ENCODE results near the gene HOMER1.
"Not testable (repeated sequence)": the region's sequence is repeated elsewhere in the genome, so short reads cannot be mapped to it uniquely, and the experiment has no call there.

Gene HOMER1

DNA sequence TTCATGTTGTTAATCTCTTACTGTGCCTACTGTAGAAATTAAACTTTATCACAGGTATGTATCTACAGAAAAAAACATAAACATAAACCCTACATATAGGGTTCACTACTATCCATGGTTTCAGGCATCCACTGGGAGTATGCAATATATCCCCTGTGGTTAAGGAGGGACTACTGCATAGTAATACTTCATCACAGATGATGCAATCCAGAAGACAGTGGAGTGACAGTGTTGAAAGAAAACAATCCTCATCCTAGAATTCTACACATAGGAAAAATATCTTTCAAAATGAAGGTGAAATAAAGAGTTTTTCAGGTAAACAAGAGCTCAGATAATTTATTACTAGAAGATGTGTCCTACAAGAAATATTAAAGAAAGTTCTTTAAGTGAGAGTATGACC lies 105.9 kb downstream of the HOMER1 start:
- no peak for DNase-seq

DNA sequence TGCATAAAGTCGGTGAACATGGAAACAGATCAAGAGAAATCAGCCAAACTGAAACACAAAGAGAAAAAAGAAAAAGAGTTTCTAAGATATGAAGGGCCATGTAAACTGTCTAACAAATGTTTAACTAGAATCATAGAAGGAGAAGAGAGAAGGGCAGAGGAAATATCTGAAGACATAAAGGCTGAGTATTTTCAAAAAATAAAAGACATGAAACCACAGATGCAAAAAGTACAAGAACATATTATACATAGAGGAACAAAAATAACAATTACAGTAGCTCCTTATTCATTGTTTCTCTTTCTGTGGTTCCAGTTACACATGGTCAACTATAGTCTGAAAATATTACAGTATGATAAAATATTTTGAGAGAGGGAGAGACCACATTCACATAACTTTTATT lies 106.3 kb downstream of the HOMER1 start:
- no peak for DNase-seq

DNA sequence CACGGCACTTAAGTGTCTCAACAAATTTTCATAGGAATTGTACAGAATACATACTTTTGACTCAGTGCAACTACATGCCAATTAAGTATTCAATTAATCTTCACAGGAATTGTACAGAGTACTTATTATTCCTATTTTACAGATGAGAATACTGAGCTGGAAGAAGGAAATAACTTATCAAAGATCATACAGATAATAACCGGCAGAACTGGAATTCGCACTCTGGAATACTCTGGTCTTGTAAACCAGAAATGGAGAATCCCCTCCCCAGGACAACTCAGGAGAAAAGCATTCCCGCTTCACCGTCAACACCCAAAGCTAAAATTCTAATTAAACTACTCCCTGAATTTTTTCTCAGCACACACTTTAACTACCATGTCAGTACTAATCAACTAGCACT lies 112.7 kb downstream of the HOMER1 start:
- no peak for DNase-seq

DNA sequence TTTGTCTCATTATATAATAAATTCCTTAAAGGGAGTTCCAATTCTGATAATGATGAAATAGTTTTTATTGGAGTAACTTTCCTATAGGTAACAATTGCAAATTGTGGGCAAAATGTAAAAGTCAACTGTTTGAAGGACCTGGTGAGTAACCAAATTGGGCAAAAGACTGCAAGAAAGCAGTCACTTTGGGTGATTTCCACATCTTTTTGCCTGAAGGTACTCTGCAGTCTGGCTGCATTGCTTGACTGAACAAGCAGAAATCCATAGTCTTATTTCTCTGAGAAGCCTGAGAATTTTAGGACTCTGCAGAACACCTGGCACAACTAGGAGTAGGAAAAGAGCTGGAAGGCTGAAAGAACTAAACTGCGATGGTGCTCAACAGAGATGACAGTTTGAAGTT lies 114.9 kb downstream of the HOMER1 start:
- no peak for DNase-seq

DNA sequence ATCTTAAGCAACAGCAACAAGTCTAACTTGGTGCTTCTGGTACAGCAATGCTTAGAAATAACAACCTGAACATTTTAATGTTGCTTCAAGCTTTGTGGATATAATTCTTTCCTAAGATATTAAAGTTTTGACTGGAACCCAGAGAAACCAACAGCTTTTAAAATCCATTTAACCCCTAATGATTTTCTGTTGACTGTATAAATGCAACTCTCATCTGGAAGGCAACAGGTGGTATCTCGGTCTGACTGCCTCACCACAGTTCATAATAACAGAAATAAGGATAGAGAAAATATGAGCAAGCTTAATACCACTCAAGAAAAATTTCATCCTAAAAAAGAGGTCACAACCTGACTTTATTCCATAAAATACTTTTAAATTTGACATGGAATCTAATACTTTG lies 116.9 kb downstream of the HOMER1 start:
- no peak for DNase-seq

DNA sequence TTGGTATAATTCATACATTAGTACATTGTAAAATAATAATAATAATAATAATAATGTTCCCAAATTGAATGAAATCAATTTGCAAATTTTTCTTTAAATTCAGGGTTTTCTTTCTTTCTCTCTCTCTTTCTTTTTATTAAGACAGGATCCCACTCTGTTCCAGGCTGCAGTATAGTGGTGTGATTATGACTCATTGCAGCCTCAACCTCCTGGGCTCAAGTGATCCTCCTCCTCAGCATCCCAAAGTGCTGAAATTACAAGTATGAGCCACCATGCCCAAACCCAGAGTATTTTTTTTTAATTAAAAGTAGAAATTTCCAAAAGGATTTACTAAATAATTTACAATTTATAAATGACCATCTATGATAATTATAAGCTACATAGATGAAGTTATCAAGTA lies 117.7 kb downstream of the HOMER1 start:
- DNase-seq = no peak

DNA sequence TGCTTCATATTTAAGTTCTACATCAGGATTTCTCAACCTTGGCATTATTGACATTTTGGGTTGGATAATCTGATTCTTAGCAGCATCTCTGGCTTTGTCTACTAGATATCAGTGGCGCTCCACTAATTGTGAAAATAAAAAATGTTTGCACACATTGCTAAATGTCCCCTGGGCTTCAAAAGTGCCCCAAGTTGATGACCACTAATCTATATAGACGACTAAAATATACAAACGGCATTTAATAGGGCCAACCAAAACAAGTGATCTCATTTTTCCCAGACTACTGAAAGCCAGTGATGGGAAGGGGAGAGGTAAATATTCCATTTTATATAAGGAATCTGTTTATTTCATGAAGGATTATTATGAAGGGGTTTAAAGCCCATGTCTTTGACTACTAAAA lies 118.6 kb downstream of the HOMER1 start:
- no peak for DNase-seq

DNA sequence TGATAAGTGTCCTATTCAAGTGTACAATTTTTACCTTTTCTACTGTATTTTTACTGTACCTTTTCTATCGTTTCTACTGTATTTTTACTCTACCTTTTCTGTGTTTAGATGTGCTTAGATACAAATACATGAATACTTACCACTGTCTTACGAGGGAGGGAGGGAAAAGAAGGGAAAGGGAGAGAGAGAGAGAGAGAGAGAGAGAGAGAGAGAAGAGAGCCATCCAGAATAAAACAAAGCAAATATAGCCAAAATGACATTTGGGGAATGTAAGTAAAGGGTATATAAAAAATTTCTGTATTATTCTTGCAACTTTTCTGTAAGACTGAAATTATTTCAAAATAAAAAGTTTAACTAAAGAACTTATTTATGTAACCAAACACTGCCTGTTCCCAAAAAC lies 121.2 kb downstream of the HOMER1 start:
- DNase-seq = no peak

DNA sequence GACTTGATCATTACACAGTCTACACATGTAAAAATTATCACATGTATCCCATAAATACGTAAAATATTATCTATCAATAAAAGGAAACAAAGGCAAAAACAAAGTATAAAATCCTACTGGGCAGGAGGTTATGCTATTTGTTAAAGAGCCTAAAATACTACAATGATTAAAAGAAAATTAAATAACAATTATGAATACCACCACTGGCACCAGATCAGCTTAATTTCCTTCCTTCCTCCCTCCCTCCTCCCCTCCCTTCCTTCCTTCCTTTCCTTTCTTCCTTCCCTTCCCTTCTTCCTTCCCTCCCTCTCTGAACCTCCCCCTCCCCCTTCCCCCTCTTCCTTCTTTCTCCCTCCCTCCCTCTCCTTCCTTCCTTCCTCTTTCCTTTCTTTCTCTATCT lies 127.3 kb downstream of the HOMER1 start:
- DNase-seq = no peak

DNA sequence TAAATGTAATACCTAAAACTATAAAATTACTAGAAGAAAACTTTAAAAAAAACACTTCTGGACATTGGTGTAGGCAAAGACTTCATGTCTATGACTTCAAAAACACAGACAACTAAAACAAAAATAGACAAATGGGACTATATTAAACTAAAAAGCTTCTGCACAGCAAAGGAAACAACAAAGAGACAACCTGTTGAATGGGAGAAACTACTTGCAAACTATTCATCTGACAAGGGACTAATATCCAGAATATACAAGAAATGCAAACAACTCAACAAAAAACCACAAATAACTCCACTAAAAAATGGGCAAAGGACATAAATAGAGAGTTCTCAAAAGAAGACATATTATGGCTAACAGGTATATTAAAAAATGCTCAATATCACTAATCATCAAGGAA lies 128.8 kb downstream of the HOMER1 start:
- not testable (repeated sequence) for DNase-seq

DNA sequence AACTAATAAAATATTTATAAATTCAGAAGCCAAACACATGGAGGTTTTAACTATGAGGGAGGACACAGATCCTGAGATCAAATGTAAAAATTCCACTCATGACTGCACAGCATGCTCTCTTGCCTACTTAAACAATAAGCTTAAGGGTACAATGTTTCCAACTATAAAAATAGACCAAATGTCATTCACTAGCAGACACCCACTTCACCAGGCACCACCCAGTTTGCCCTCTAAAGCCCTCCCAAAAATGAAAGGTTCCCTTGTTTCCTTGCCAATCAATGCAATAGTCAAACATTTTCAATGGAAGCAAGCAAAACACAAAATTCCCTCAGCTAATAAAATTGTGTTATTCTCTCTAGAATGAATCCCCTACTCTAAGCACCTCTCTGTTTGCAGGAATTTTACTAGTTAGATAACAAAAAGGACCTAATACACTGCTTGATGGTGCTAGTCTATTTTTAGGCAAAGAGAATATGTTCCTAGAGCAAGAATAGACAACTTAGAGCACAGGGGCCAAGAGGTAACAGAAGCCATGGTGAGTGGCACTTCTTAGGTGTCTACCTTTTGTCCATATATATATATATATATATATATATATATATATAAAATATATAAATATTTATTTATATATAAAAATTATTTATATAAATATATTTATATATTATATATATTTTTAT lies 135.3 kb downstream of the HOMER1 start:
- no peak for DNase-seq

DNA sequence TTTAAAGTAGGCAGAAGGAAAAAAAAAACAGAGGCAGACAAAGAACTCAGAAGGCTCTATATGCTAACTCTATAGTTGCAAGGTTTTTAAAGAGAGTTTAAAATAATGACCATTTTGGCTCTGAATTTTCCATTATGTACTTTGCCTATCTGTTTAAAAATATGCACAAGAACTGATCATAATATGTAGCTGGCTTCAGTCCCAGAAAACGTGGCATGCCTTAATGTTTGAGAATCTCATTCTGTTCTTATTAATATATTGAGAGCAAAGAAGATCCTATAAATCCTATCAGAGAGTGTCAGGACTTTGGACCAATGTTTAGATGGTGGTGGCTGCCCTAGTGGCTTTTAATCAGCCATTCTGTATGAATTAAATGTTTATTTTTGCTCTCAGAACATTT lies 156.5 kb downstream of the HOMER1 start:
- no peak for DNase-seq

DNA sequence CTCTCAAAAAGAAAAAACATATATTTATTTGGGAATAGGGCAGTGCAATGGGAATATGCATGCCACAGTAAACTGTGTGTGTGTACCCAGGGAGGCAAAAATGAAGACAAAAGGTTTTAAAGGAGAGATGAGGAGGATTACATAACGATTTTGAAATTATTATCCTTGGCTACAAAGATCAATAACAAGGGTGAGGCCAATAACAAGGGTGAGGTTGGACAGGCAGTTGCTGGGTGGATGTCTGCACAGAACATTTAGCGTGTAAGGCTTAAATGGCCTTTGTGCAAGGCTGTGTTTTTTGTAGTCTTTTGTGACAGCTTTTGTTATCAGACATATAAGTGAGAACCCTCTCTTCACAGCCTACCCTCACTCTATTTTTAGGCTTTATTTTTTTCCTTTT lies 164.1 kb downstream of the HOMER1 start:
- DNase-seq = no peak

DNA sequence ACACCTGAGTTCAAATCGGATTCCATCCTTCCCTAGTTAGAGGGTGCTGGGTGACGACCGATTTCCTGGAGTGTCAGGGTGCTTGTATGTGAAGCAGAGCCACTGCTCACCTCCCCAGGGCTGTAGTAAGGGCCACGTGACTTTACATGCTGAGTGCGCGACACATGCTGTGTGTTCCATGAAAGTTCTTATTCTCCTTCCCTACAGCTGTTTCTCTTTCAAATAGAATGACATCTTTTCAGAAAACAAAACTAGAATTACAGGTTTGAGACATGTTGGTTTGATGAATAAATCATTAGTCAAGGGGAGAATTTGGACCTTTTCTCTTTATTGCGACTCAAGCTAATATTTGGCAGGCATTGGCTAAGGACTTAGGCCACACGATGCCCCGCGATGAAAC lies 164.9 kb downstream of the HOMER1 start:
- DNase-seq = no peak

DNA sequence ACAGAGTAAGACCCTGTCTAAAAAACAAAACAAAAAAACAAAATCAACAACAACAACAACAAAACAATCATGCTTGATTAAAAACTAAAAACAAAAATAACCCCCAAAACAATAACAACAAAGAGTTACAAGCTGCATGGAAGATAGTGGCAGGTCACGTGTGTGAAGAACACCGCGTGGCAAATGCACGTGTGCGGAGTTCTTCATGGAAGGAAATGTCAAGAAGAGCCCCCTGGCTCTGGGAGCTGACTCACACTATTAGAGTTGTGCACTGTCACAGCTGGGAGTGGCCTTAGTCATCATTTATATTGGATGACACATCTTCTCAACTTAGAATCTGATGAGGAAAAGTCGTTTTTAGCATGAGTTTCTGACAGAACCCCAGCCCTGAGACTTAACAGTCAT lies 167.5 kb downstream of the HOMER1 start:
- no peak for DNase-seq

DNA sequence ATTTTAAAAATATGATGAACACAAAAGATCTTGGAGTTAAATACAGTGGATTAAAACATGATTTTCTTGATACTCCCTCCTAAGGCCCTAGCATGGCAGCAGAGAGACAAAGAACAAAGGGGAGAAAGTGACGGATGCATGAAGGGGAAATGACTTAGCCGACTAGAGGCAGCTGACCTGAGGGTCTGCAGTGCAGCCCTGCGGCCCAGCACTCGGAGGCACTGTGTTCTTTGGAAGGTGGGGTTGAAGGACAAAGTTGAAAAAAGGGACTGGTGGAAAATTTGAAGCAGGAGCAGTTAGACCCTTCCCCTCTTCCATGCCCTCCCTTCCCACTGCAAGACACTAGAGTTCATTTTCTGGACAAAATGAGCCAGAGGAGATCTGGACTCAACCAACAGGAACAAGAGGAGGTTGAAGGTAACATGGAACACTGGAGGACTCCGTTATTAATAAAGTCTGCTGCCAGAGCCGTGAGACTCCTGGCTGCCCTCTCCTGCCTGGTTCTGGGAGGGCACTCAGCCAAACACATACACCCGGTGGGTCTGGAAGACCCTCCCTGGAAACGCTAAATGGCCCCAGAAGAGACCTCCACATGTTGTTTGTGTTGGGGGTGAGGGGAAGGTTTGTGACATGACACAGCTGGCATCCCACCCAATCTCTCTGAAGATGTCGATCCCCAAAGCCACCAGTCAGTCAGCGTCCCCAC lies 179.9 kb downstream of the HOMER1 start:
- DNase-seq = no peak

DNA sequence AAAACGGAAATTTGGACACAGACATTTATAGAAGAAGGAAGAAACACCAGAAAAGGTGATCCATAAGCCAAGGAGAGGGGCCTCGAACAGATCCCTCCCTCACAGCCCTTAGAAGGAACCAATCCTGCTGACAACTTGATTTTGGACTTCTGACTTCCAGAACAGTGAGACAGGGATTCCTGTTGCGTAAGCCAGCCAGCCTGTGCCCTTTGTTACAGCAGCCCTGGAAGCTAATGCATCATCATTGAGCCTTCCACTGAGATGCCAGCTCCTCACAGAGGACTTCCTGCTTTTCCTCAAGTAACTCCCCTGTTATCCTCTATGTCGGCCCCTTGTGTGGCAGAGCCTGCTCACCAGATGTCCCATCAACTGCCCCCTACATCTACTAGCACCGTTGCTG lies 183.9 kb downstream of the HOMER1 start:
- no peak for DNase-seq

DNA sequence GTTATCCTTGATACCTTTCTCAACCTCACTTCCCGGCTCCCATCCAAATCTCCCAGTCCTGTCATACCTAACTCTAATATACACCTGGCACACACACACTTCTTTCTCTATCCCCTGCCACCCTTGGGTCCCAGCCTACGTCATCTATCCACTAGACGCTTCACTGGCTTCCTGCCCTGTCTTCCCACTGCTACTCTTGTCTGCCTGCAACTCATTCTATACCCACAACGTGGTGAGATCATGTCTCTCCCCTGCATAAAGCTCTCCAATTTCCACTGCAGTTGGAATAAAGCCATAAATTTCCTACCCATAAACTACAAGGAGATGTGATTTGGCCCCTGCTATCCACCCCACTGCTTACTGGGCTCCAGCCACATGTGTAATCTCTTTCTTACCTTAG lies 184.5 kb downstream of the HOMER1 start:
- DNase-seq = no peak

All from NCI-H1105 (cell line).